Karpas-422 (cell line): ENCODE measurements around the gene NRXN3. TPM values are rescaled to one million over a fixed set of nuclear protein-coding genes. Genes with fewer than 3 reads are reported as not detected.

Experiments used
- DNase-seq: peaks from one replicate; pipeline ENCODE4 v3.0.0-alpha.2; 2015
- H2AFZ ChIP-seq: fragments of 200-600 bp; sonication (generic); 2 replicates; pipeline ENCODE4 v1.6.1; 2014; ENCODE audit warnings: antibody characterized with exemption, low read length, mixed read lengths
- H3K27ac ChIP-seq: fragments of 200-600 bp; sonication (generic); 2 replicates; pipeline ENCODE4 v1.5.1; 2014; ENCODE audit warnings: mild to moderate bottlenecking, low read length, moderate library complexity
- H3K27me3 ChIP-seq: fragments of 200-600 bp; sonication (generic); 2 replicates; pipeline ENCODE4 v1.6.1; 2014; ENCODE audit warnings: low read length, mixed read lengths
- H3K36me3 ChIP-seq: fragments of 200-600 bp; sonication (generic); 2 replicates; pipeline ENCODE4 v1.6.1; 2014; ENCODE audit warnings: low read length, mixed read lengths; ENCODE audit not compliant: insufficient read depth
- H3K4me1 ChIP-seq: fragments of 200-600 bp; sonication (generic); 2 replicates; pipeline ENCODE4 v1.6.1; 2014; ENCODE audit warnings: mild to moderate bottlenecking, low read length, mixed read lengths
- H3K4me2 ChIP-seq: fragments of 200-600 bp; sonication (generic); 2 replicates; pipeline ENCODE4 v1.6.1; 2014; ENCODE audit warnings: low read length, low read depth, mild to moderate bottlenecking; ENCODE audit not compliant: poor library complexity, severe bottlenecking
- H3K4me3 ChIP-seq: fragments of 200-600 bp; sonication (generic); 2 replicates; pipeline ENCODE4 v1.5.1; 2014; ENCODE audit warnings: mild to moderate bottlenecking, antibody characterized with exemption, low read length, mixed read lengths
- H3K79me2 ChIP-seq: fragments of 200-600 bp; sonication (generic); 2 replicates; pipeline ENCODE4 v1.6.1; 2014; ENCODE audit warnings: mild to moderate bottlenecking, low read length, mixed read lengths
- H3K9ac ChIP-seq: fragments of 200-600 bp; sonication (generic); 2 replicates; pipeline ENCODE4 v1.6.0; 2014; ENCODE audit warnings: low read length
- H3K9me2 ChIP-seq: fragments of 200-600 bp; sonication (generic), shearing (Covaris generic); replicated peaks from 2 replicates; pipeline ENCODE4 v1.6.0; 2014; ENCODE audit warnings: mild to moderate bottlenecking, low read length, moderate library complexity; ENCODE audit not compliant: insufficient read depth
- H3K9me3 ChIP-seq: fragments of 300-700, 200-600 bp; sonication (generic); 2 replicates; pipeline ENCODE4 v1.6.1; 2014; ENCODE audit warnings: low read length, mixed read lengths
- H4K20me1 ChIP-seq: fragments of 200-600 bp; sonication (generic); 2 replicates; pipeline ENCODE4 v1.6.1; 2014; ENCODE audit warnings: mild to moderate bottlenecking, antibody characterized with exemption, low read length, low read depth; ENCODE audit not compliant: insufficient read depth
- total RNA-seq: library from RNA; depleted of rRNA; stranded (reverse); fragments of >200 nt; shearing (Covaris generic); gene quantifications from 2 replicates; pipeline ENCODE4 v1.2.3, GENCODE V29; 2014; ENCODE audit warnings: low replicate concordance

Gene NRXN3
- total RNA-seq, 1 experiment from 2014 or later = not detected

DNA sequence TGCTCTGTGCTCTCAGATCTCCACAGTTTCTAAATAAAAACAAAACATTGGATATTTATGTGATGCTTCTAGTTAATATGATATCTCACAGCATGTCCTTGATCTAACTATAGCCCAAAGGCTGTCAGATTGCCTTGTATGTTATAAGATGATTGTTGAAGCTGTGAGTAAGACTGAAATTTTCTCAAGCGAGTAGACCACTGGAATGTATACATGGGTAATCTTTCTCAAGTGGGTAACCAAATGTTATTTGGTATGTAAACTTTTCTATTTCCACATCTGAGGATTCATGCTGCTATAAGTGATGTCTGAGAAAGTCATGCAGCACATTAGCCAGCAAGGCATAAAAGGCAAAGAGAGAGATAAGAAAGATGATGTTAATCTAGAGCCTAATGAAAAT, 886.7 kb downstream of the NRXN3 start:
- Histone ChIP-seq H3K79me2 (no peaks in the 10 kb centered on the region), H2AFZ (no peak overlapping the region), H3K4me1 (no peaks in the 10 kb centered on the region), H3K9me3 (no peaks in the 10 kb centered on the region), H3K36me3 (no peaks in the 10 kb centered on the region), H3K9ac (no peak overlapping the region), H3K9me2 (no peaks in the 10 kb centered on the region), H3K27me3 (0 out of 2 replicates have a peak, but pooled peaks cover 2% of the 10 kb centered on the region), H4K20me1 (no peaks in the 10 kb centered on the region), H3K4me2 (no peak overlapping the region), H3K27ac (no peak overlapping the region), H3K4me3 (no peak overlapping the region)
- DNase-seq = no peak

DNA sequence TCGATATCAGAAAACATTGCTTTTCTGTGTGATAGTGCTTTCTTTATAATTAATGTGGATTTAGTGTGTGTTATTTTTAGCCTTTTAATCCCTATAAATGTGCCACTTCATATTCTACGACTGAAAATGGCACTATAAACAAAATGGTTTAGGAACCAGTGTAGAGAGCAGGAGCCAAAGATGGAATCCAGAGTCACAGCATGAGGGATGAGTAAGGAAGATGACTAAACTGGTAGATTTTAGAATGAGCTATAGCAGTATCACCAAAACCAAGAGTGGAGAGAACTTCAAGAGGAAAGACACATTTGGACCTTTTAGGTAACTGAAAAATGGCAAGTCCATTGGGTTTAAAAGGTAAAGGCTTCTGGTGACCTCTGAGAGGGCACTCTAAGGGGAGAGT, 887.2 kb downstream of the NRXN3 start:
- 0 out of 2 replicates have a peak, but pooled peaks cover 2% of the 10 kb centered on the region for H3K27me3 ChIP-seq
- H3K9me2 ChIP-seq = no peaks in the 10 kb centered on the region

DNA sequence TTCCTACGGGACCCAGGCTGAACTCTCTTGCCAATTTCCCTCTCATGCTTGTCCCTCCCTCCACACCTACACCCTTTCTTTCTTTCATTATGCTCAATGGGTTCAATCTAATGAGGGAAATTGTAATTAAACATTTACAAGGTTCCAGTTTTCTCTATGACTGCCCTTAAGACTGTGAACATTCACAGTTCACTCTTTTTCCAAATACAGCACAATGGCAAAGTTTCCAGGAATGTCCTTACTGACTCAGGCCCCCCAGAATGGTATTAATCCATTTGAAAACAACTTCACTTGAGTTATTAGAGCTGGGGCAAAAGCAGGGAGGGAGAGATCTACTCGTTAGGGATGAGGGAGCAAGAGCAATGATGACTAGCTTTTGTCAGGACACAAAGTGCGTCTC, 892.1 kb downstream of the NRXN3 start:
- Histone ChIP-seq H3K4me1 (no peaks in the 10 kb centered on the region), H2AFZ (no peak overlapping the region), H3K79me2 (no peaks in the 10 kb centered on the region), H3K4me3 (no peak overlapping the region), H3K27me3 (no peaks in the 10 kb centered on the region), H3K9me2 (no peaks in the 10 kb centered on the region), H3K27ac (no peak overlapping the region), H3K9me3 (no peaks in the 10 kb centered on the region), H3K36me3 (no peaks in the 10 kb centered on the region), H3K4me2 (no peak overlapping the region), H4K20me1 (no peaks in the 10 kb centered on the region), H3K9ac (no peak overlapping the region)
- DNase-seq = no peak

More for the DNA sequence above, 887.2 kb downstream of the NRXN3 start:
- H3K4me1 ChIP-seq = no peaks in the 10 kb centered on the region
- H3K4me3 ChIP-seq = no peak overlapping the region
- H3K27ac ChIP-seq = no peak overlapping the region
- no peaks in the 10 kb centered on the region for H4K20me1 ChIP-seq
- no peaks in the 10 kb centered on the region for H3K9me3 ChIP-seq
- no peaks in the 10 kb centered on the region for H3K36me3 ChIP-seq
- no peaks in the 10 kb centered on the region for H3K79me2 ChIP-seq
- no peak overlapping the region for H2AFZ ChIP-seq
- H3K4me2 ChIP-seq = no peak overlapping the region
- H3K9ac ChIP-seq = no peak overlapping the region
- DNase-seq = no peak

DNA sequence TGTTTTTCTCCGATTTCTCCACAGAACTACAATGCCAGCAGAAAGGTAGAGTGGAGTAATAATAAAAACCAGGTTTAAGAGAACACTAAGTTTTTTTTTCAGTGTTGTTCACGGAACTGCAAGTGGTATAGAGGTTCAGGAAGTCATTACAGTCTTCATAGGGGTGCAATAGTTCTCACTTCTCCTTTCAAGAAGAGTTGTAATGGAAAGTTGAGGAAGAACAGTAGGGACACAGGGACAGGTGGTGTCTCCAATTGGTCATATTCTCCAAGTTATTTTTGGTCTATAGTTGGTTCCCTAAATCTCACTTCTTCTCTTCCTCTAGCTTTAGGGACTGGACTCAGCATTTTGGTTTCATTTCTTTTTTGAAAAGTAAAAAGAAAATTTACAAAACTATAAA, 894.0 kb downstream of the NRXN3 start:
- Histone ChIP-seq H3K9me3 (no peaks in the 10 kb centered on the region), H3K4me2 (no peak overlapping the region), H3K4me3 (no peak overlapping the region), H3K79me2 (no peaks in the 10 kb centered on the region), H3K9ac (no peak overlapping the region), H3K36me3 (no peaks in the 10 kb centered on the region), H3K27me3 (no peaks in the 10 kb centered on the region), H3K27ac (no peak overlapping the region), H3K4me1 (no peaks in the 10 kb centered on the region), H3K9me2 (no peaks in the 10 kb centered on the region), H4K20me1 (no peaks in the 10 kb centered on the region), H2AFZ (no peak overlapping the region)
- no peak for DNase-seq

DNA sequence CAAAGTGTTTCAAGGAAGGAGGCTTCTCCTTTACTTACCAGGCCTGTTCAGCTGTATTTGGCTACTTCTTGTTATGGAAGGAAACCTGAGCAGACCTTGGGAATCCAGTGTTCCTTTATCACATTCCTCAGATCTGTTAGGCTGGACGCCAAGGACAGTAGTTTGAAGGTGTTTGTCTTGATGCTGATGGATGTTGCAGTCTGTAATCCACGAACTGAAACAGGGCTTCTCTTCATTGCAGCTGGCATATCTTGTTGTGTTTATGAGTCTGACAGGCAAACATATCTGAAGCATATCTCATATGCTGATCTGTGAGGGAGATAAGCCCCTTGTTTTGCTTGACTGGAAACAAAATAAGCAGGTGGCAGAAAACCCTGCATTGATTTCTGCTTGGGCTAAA, 904.3 kb downstream of the NRXN3 start:
- no peaks in the 10 kb centered on the region for H3K4me1 ChIP-seq
- no peak overlapping the region for H3K27ac ChIP-seq
- H3K9ac ChIP-seq = no peak overlapping the region
- no peaks in the 10 kb centered on the region for H4K20me1 ChIP-seq
- no peaks in the 10 kb centered on the region for H3K36me3 ChIP-seq
- H3K9me2 ChIP-seq = no peaks in the 10 kb centered on the region
- no peak for DNase-seq
- no peaks in the 10 kb centered on the region for H3K27me3 ChIP-seq
- no peak overlapping the region for H2AFZ ChIP-seq
- no peaks in the 10 kb centered on the region for H3K79me2 ChIP-seq
- no peaks in the 10 kb centered on the region for H3K9me3 ChIP-seq
- H3K4me2 ChIP-seq = no peak overlapping the region
- no peak overlapping the region for H3K4me3 ChIP-seq

DNA sequence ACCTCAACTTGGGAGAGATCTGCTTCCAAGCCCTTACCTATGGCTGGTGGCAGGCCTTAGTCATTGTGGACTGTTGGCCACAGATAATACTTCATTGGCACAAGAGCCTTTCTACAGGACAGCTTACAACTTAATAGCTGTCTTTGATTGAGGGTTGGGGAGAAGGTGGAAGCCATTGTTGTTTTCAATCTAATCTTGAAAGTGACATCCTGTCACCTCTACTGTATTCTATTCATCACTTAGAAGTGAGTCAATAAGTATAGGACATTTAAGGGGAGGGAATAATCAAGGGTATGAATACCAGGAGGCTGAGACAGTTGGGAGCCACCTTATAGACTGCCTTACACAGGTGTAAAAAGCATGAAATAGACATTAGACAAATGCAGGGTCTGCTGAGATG, 906.3 kb downstream of the NRXN3 start:
- Histone ChIP-seq H3K9ac (no peak overlapping the region), H3K4me3 (no peak overlapping the region), H3K27me3 (no peaks in the 10 kb centered on the region), H3K4me2 (no peak overlapping the region), H4K20me1 (no peaks in the 10 kb centered on the region), H3K27ac (no peak overlapping the region), H3K9me2 (no peaks in the 10 kb centered on the region), H3K36me3 (no peaks in the 10 kb centered on the region), H3K4me1 (no peaks in the 10 kb centered on the region), H3K79me2 (no peaks in the 10 kb centered on the region), H3K9me3 (no peaks in the 10 kb centered on the region), H2AFZ (no peak overlapping the region)
- DNase-seq = no peak

DNA sequence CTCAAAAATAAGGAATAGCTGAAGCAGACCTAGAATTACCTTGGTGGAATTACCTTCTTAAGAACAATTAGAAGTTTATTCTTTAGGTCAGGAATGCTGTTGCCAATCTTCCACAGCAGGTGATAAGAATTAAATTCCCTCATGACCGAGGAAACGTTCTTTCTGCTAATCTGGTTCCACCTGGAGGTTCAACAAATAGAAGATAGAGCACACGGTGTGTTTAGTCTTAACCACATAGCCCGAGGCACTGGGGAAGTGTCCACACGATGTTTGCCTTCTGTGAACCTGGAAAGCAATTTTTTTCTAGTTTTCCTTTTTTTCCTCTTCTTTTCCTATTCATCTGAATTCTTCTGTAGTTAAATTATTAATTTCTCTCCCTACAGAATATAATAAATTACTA, 906.9 kb downstream of the NRXN3 start:
- Histone ChIP-seq H3K4me2 (no peak overlapping the region), H3K4me3 (no peak overlapping the region)
- DNase-seq = no peak

DNA sequence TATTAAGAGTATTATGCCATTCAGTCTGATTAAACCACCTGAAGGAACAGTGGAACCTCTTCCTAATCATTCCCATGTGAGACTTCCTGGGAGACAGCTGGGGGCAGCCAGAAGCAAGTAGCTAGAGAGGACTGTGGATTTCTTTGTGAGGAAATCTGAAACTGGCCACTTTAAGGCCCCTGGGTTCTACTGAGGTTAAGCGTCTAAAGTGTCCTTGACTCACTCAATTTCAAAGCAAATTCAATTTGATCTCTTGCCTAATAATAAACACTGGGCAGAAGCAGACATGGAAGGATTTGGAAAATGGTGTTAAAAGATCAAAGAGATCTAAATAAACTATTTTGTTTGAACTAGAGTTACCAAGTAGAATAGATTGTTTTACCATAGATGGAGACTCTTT, 909.9 kb downstream of the NRXN3 start:
- Histone ChIP-seq H3K9me3 (no peaks in the 10 kb centered on the region), H3K27me3 (no peaks in the 10 kb centered on the region; the same call in 1 of the 2 replicates), H3K4me3 (no peak overlapping the region), H4K20me1 (no peaks in the 10 kb centered on the region), H3K9ac (no peak overlapping the region), H3K4me1 (no peaks in the 10 kb centered on the region), H3K4me2 (no peak overlapping the region), H2AFZ (no peak overlapping the region), H3K27ac (no peak overlapping the region), H3K9me2 (no peaks in the 10 kb centered on the region), H3K36me3 (no peaks in the 10 kb centered on the region), H3K79me2 (no peaks in the 10 kb centered on the region)
- no peak for DNase-seq

More for the DNA sequence above, 906.9 kb downstream of the NRXN3 start:
- Histone ChIP-seq H3K9me2 (no peaks in the 10 kb centered on the region), H4K20me1 (no peaks in the 10 kb centered on the region), H3K79me2 (no peaks in the 10 kb centered on the region), H3K36me3 (no peaks in the 10 kb centered on the region), H3K9me3 (no peaks in the 10 kb centered on the region), H3K9ac (no peak overlapping the region), H3K27me3 (no peaks in the 10 kb centered on the region), H3K27ac (no peak overlapping the region), H3K4me1 (no peaks in the 10 kb centered on the region), H2AFZ (no peak overlapping the region)

DNA sequence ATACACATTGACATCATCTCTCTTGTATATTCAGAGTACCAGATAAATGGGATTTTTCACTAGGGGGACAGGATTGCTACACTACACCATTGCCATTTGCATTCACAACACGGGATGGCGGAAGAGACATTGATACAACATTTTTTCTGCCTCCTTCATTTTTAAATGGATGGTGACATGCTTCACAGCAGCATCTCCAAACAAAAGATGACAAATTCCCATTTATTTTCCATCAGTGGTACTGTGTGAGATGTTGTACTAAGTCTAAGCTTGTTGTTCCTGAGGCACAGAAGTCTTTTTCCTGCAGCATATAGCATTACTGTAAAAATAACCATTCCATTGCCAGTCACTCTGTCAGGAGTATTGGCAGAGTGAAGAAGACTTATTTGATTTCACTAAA, 912.7 kb downstream of the NRXN3 start:
- Histone ChIP-seq H3K4me1 (no peaks in the 10 kb centered on the region), H3K27me3 (no peaks in the 10 kb centered on the region; the same call in 1 of the 2 replicates), H2AFZ (no peak overlapping the region), H3K9ac (no peak overlapping the region), H3K27ac (no peak overlapping the region), H3K79me2 (no peaks in the 10 kb centered on the region), H3K9me3 (no peaks in the 10 kb centered on the region), H3K4me3 (no peak overlapping the region), H4K20me1 (no peaks in the 10 kb centered on the region), H3K9me2 (no peaks in the 10 kb centered on the region), H3K4me2 (no peak overlapping the region), H3K36me3 (no peaks in the 10 kb centered on the region)
- no peak for DNase-seq
